OCI-LY3 (cell line): Measurements from ENCODE around the gene P3H1.
"Not testable (repeated sequence)": the region's sequence is repeated elsewhere in the genome, so short reads cannot be mapped to it uniquely, and the experiment has no call there.

ENCODE experiments used
- H2AFZ ChIP-seq: fragments of 200-600, 300-600 bp; shearing (Covaris generic); 2 replicates; pipeline ENCODE4 v1.6.0; 2014; ENCODE audit warnings: antibody characterized with exemption, low read depth, low read length
- H3K27ac ChIP-seq: fragments of 200-600, 300-600 bp; sonication (generic); 2 replicates; pipeline ENCODE4 v1.5.1; 2014; ENCODE audit warnings: mild to moderate bottlenecking, low read length, moderate library complexity, mixed read lengths
- H3K27me3 ChIP-seq: fragments of 200-600, 300-600 bp; sonication (generic); 2 replicates; pipeline ENCODE4 v1.6.1; 2014; ENCODE audit warnings: low read depth, low read length, mixed read lengths
- H3K36me3 ChIP-seq: fragments of 200-600, 300-600 bp; sonication (generic); replicated peaks from 2 replicates; pipeline ENCODE3; 2014; ENCODE audit warnings: low read depth, low read length, mixed read lengths
- H3K4me1 ChIP-seq: fragments of 300-600, 200-600 bp; sonication (generic); 2 replicates; pipeline ENCODE4 v1.6.1; 2014; ENCODE audit warnings: low read length, mixed read lengths
- H3K4me2 ChIP-seq: fragments of 200-600, 300-600 bp; sonication (generic); 2 replicates; pipeline ENCODE4 v1.6.1; 2014; ENCODE audit warnings: low read length, mixed read lengths
- H3K4me3 ChIP-seq: fragments of 300-600, 200-600 bp; sonication (generic); 2 replicates; pipeline ENCODE4 v1.5.1; 2014; ENCODE audit warnings: antibody characterized with exemption, mild to moderate bottlenecking, low read length, moderate library complexity
- H3K79me2 ChIP-seq: fragments of 300-600, 200-600 bp; shearing (Covaris generic); 2 replicates; pipeline ENCODE4 v1.6.1; 2014; ENCODE audit warnings: mild to moderate bottlenecking, low read length, mixed read lengths
- H3K9ac ChIP-seq: fragments of 300-600, 200-600 bp; shearing (Covaris generic); 2 replicates; pipeline ENCODE4 v1.6.0; 2014; ENCODE audit warnings: mild to moderate bottlenecking, low read length, moderate library complexity
- H3K9me3 ChIP-seq: fragments of 200-600, 300-600 bp; shearing (Covaris generic); 2 replicates; pipeline ENCODE4 v1.6.1; 2014; ENCODE audit warnings: low read length, mixed read lengths; ENCODE audit not compliant: insufficient read depth
- H4K20me1 ChIP-seq: fragments of 200-600, 300-600 bp; sonication (generic); 2 replicates; pipeline ENCODE4 v1.6.1; 2016; ENCODE audit warnings: low read length, mixed read lengths; ENCODE audit not compliant: insufficient read depth
- EZH2phosphoT487 ChIP-seq: fragments of 200-600 bp; shearing (Covaris generic); IDR thresholded peaks from 2 replicates; pipeline ENCODE4 v1.6.1; 2018; ENCODE audit warnings: antibody characterized with exemption, mixed run types, low read depth
- TF ChIP-seq, protein P1 (sequence below): fragments of 200-600, 300-600 bp; sonication (generic); IDR thresholded peaks from 2 replicates; pipeline ENCODE4 v1.5.1; 2014; ENCODE audit warnings: antibody characterized with exemption, low read length, low read depth

Gene P3H1

DNA sequence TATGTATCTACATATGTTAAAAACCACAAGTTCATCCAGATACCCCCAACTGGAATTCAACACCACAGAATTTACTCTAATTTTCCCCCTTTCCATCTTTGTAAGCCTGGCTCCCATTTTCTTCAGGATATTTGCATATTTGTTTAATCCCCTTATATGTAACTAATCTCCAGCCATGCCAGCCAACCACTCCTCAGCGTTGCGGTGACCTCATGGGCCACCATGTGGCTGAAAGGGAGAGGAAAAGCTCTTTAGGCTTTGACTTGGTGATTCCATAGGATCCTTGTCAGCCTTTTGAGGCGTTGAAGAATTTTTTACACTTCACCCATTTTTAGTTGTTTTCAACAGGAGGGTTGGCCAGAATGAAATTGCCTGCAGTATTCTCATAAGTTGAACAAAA is 36.8 kb downstream of the P3H1 start:
- H3K27ac ChIP-seq, result no peak overlapping the region

DNA sequence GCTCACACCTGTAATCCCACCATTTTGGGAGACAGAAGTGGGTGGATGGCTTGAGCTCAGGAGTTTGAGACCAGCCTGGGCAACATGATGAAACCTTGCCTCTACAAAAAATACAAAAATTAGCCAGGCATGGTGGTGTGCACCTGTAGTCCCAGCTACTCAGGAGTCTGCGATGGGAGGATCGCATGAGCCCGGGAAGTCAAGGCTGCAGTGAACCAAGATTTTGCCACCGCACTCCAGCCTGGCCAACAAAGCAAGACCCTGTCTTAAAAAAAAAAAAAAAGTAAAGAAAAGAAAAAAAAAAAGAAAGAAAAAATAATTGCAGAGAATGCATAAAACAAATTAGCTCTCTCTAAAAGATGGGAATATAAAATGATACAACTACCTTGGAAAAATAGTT is 41.0 kb downstream of the P3H1 start:
- H3K79me2 ChIP-seq, H3K9ac ChIP-seq: not testable (repeated sequence)

More for the DNA sequence above, 36.8 kb downstream of the P3H1 start:
- no peak overlapping the region for H3K4me2 ChIP-seq
- H2AFZ ChIP-seq, result no peak overlapping the region
- H4K20me1 ChIP-seq, result no peaks in the 10 kb centered on the region
- no peak overlapping the region for H3K9ac ChIP-seq
- H3K4me1 ChIP-seq, result peaks cover 9% of the 10 kb centered on the region
- TF ChIP-seq, protein P1, sequence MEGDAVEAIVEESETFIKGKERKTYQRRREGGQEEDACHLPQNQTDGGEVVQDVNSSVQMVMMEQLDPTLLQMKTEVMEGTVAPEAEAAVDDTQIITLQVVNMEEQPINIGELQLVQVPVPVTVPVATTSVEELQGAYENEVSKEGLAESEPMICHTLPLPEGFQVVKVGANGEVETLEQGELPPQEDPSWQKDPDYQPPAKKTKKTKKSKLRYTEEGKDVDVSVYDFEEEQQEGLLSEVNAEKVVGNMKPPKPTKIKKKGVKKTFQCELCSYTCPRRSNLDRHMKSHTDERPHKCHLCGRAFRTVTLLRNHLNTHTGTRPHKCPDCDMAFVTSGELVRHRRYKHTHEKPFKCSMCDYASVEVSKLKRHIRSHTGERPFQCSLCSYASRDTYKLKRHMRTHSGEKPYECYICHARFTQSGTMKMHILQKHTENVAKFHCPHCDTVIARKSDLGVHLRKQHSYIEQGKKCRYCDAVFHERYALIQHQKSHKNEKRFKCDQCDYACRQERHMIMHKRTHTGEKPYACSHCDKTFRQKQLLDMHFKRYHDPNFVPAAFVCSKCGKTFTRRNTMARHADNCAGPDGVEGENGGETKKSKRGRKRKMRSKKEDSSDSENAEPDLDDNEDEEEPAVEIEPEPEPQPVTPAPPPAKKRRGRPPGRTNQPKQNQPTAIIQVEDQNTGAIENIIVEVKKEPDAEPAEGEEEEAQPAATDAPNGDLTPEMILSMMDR, result no peak
- TF ChIP-seq EZH2phosphoT487, result no peak
- no peaks in the 10 kb centered on the region for H3K36me3 ChIP-seq
- no peaks in the 10 kb centered on the region for H3K79me2 ChIP-seq
- H3K27me3 ChIP-seq, result no peaks in the 10 kb centered on the region
- H3K4me3 ChIP-seq, result no peak overlapping the region
- H3K9me3 ChIP-seq, result no peaks in the 10 kb centered on the region

DNA sequence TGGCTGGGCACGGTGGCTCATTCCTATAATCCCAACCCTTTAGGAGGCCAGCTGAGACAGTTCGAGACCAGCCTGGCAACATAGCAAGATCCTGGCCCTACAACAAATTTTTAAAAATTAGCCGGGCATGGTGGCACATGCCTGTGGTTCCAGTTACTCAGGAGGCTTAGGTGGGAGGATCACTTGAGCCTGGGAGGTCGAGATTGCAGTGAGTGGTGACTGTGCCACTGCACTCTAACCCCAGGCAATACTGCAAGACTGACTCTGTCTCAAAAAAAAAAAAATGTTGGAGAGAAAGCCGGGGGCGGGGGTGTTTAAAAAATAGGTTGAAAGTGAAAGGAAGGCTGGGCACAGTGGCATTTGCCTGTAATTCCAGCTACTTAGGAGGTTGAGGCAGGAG is 43.3 kb downstream of the P3H1 start:
- no peak for TF ChIP-seq EZH2phosphoT487
- TF ChIP-seq, protein P1, result no peak
- Histone ChIP-seq H3K9ac (no peak overlapping the region), H3K4me3 (no peak overlapping the region), H3K36me3 (no peaks in the 10 kb centered on the region), H3K9me3 (no peaks in the 10 kb centered on the region), H3K4me2 (no peak overlapping the region), H3K27ac (no peak overlapping the region), H2AFZ (no peak overlapping the region), H3K79me2 (no peaks in the 10 kb centered on the region), H3K4me1 (no peaks in the 10 kb centered on the region), H4K20me1 (no peaks in the 10 kb centered on the region), H3K27me3 (no peaks in the 10 kb centered on the region)

More for the DNA sequence above, 41.0 kb downstream of the P3H1 start:
- not testable (repeated sequence) for H3K4me2 ChIP-seq, H3K27ac ChIP-seq, H3K4me3 ChIP-seq, H3K4me1 ChIP-seq, H3K27me3 ChIP-seq, H3K9me3 ChIP-seq, H4K20me1 ChIP-seq, H3K36me3 ChIP-seq, H2AFZ ChIP-seq

DNA sequence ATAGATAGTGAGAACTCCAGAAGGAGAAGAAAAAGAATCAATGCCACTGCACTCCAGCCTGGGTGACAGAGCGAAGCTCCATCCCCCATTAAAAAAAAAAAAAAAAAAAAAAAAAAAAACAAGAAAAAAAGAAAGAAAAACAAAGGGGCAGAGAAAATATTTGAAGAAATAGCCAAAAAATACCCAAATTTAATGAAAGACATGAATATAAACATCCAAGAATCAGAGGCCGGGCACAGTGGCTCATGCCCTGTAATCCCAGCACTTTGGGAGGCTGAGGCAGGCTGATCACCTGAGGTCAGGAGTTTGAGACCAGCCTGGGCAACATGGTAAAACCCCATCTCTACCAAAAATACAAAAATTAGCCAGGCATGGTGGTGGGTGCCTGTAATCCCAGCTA is 44.4 kb downstream of the P3H1 start:
- not testable (repeated sequence) for H3K9ac ChIP-seq, H3K27me3 ChIP-seq, H3K9me3 ChIP-seq, H4K20me1 ChIP-seq, H3K36me3 ChIP-seq, H3K27ac ChIP-seq, H3K4me2 ChIP-seq, H3K4me3 ChIP-seq, H3K4me1 ChIP-seq, H2AFZ ChIP-seq, H3K79me2 ChIP-seq

DNA sequence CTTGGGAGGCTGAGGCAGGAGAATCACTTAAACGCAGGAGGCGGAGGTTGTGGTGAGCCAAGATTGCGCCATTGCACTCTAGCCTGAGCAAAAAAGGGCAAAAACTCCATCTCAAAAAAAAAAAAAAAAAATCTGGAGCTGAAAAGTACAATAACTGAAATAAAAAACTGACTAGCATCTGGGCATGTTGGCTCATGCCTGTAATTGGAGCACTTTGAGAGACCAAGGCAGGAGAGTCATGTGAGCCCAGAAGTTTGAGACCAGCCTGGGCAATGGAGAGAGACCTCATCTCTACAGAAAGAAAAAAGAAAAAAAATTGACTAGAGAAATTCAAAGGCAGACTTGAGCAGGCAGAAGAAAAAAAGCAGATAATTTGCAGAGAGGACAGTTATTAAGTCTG is 44.9 kb downstream of the P3H1 start:
- no peaks in the 10 kb centered on the region for H3K4me1 ChIP-seq
- H3K9me3 ChIP-seq, result no peaks in the 10 kb centered on the region
- H2AFZ ChIP-seq, result no peak overlapping the region
- no peaks in the 10 kb centered on the region for H4K20me1 ChIP-seq
- no peaks in the 10 kb centered on the region for H3K79me2 ChIP-seq
- TF ChIP-seq EZH2phosphoT487, result no peak
- TF ChIP-seq, protein P1, result no peak
- no peaks in the 10 kb centered on the region for H3K36me3 ChIP-seq
- no peak overlapping the region for H3K9ac ChIP-seq
- H3K4me2 ChIP-seq, result no peak overlapping the region
- no peak overlapping the region for H3K4me3 ChIP-seq
- no peaks in the 10 kb centered on the region for H3K27me3 ChIP-seq
- H3K27ac ChIP-seq, result no peak overlapping the region
